Hematopoietic multipotent progenitor cell treated with erythropoietin and hydrocortisone succinate and interleukin-3 and kit ligand, for 15 days (in vitro differentiated cells): Measurements from ENCODE around the gene KAZALD1.
A peak's percentile ranks its signal among the peaks of the same experiment; 100 is the strongest.
"Not testable (repeated sequence)": the region's sequence is repeated elsewhere in the genome, so short reads cannot be mapped to it uniquely, and the experiment has no call there.

Source experiments
- DNase-seq: peaks from one replicate; pipeline ENCODE4 v3.0.0-alpha.2; 2015; ENCODE audit warnings: low spot score

The KAZALD1 gene

GRCh38 chr10:101030496-101031127 is 31.2 kb upstream of the KAZALD1 start:
- DNase-seq: no peak

GRCh38 chr10:101031128-101031795 is 30.5 kb upstream of the KAZALD1 start, which contains the start of the genes PDZD7 and SFXN3:
Gene PDZD7 (minus strand): TSS chr10:101031129. CDS start chr10:101030219, 910 bp downstream.
Gene SFXN3 (plus strand): TSS chr10:101031234. CDS start chr10:101034695, 3,461 bp downstream.
- peak; percentile 95 for DNase-seq

DNA sequence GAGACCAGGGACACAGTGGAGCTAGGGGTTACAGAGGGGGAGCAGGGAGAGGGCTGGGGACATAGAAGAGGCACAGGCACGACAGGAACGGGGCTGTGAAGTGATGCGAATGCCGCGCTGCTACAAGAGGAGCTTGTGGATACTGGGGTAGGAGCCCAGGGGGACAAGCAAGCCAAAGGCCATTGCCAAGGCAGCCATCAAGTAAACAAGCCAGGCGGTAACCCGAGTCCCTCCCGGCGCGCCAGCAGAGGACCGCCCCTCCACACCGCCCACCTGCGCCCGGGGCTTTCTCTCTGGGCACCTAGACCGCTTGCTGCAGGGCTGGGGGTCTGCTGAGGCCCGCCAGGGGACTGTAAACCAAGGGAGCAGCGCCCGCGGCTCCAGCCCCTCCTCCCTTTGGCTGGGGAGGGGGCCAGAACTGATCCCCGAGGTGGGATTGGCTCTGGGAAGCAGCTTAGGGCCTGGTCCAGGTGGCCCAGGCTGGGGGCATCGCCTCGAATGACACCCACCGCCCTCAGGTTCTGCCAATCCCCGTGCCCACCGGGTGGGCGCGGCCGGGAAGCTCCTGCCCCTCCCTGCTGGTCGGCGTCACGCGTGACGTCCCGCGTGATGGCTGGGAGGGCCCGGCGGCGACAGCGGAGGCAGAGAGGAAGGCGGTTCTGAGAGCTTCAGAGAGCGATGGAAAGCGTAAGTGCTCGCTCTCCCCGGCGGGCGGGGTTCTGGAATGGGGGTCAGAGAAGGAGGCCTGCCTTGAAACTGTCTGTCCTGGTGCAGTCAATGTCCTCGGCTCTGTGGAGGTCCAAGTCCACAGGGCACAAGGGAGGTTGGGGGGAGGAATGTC is 29.8 kb upstream of the KAZALD1 start:
- DNase-seq: peak; percentile 63

DNA sequence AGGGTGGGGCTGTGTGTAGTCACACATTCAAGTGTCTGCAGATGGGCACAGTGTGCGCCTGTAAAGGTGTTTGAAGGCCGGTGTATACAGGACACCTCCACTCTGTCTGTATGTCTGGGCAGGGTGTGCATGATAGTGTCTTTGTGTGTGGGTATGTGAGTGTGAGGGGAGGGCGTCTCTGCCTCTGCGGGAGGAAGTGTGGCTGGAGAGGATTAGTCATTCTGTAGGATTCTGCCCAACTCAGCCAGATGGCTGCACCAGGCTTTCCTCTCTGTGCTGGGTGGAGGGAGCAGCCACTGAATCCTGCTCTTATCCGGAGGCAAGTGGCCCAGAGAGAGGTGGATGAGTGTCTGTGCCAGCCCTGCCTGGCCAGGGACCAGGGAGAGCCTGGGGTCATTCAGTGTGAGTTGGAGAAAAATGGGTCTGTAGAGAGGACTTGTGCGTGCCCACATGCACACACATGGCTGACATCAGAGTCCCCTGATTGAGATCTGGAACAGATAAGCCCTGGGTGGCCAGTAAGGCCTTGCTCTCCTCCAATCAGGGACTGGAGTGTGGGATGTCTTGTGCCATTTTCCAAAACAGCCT is 29.1 kb upstream of the KAZALD1 start:
- no peak for DNase-seq

- DNase-seq: no peak
Observed at GRCh38 chr10:101033276-101033675, 28.5 kb upstream of the KAZALD1 start.

DNA sequence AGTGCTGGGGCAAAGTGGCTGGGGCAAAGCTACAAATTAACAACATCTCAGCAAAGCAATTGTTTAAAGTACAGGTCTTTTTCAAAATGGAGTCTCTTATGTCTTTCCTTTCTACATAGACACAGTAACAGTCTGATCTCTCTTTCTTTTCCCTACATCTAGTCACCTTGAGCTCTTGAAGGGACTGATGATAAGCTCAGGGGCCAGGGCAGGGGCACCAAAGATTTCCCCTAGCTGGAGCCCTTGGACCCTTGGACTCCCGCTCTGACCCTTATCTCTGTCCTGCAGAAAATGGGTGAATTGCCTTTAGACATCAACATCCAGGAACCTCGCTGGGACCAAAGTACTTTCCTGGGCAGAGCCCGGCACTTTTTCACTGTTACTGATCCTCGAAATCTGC is 27.4 kb upstream of the KAZALD1 start:
- not testable (repeated sequence) for DNase-seq

DNA sequence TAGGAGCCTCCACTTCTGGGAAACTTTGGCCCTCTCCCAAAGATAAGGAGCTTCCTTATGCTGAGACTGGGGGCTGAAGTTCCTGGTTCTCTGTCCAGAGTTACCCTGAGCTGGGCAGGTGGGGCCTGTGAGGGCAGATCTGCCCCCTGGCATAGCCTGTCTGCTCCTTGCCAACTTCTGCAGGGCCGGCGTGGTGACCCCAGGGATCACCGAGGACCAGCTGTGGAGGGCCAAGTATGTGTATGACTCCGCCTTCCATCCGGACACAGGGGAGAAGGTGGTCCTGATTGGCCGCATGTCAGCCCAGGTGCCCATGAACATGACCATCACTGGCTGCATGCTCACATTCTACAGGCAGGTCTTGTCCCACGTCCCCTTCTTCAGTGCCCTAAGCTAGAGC is 26.5 kb upstream of the KAZALD1 start:
- no peak for DNase-seq

- DNase-seq: no peak
Observed at GRCh38 chr10:101035916-101036702, 25.7 kb upstream of the KAZALD1 start.

DNA sequence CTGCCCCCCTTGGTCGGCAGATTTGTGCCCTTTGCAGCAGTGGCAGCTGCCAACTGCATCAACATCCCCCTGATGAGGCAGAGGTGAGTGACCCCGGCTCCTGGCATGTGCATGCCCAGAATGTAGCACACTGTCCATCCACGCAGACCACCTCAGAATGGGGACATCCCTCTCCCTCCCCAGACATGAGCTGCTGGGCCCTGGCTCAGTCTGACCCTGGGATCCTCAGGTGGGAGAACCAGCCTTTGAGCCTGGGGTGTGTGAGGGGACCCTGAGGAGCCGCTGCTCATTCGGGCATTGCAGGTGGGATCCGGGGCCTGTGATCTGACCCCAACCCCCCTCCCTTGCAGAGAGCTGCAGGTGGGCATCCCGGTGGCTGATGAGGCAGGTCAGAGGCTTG is 25.1 kb upstream of the KAZALD1 start:
- no peak for DNase-seq

- no peak for DNase-seq
Observed at GRCh38 chr10:101038484-101038883, 23.3 kb upstream of the KAZALD1 start.

GRCh38 chr10:101040061-101040460 is 21.7 kb upstream of the KAZALD1 start:
- DNase-seq: no peak

GRCh38 chr10:101040851-101041250 is 20.9 kb upstream of the KAZALD1 start:
- DNase-seq: no peak

- peak; percentile 83 for DNase-seq
Observed at GRCh38 chr10:101041252-101041761, 20.5 kb upstream of the KAZALD1 start.

- DNase-seq: no peak
Observed at GRCh38 chr10:101042118-101042517, 19.7 kb upstream of the KAZALD1 start.

DNA sequence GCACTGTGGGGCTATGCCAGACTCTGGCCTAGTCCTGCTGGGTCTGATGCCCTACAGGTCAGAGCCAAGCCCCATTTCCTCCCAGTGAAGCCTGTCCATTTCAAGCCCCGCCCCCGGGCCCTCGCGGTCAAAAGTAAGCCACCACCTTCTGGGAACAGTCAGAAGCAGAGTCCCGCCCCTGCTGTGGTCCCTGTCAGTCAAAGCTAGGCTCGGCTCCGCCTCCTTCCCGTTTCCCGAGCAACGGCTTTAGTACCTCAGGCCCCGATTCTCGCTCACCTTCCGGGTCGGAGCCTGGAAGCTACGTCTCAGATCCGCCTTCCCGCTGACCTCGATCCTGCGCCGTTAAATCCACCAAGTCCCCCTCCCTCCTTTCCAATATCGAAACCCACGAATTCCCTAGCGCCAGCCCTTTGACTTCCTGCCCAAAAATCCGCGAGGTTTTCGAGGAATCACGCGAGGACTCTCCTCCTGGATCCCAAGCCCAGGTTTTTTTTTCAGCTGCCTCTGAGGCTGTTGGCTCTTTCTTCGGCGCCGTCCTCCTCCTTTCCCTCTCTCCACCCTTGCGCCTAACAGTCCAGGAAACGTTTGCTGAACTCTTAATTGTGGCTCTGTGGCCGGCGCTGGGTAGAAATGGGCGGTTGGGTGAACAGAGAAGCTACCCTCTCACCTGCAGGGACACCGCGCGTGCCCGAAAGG is 19.0 kb upstream of the KAZALD1 start:
- peak; percentile 89 for DNase-seq

DNA sequence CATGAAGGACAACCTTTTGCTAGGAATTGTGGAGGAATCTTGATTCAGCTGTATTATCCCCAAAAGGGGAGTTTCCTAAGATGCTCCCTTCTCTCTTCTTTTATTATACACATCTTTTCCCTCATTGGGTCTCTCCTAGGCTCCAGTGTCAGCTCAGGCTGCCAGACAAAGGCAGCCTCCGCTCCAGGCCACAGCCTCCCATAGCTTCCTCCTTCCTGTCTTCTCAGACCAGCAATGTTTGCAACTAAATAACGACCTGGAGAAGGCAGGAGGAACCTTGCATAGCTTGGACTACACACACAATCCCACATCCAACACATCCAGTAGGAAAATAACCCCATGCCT is 18.5 kb upstream of the KAZALD1 start:
- no peak for DNase-seq

GRCh38 chr10:101044117-101044516 is 17.7 kb upstream of the KAZALD1 start:
- no peak for DNase-seq

GRCh38 chr10:101046332-101047238 is 15.2 kb upstream of the KAZALD1 start:
- no peak for DNase-seq

- DNase-seq: no peak
Observed at GRCh38 chr10:101047268-101047667, 14.5 kb upstream of the KAZALD1 start.
